Measurements from ENCODE around the gene PARP1. TPM values are rescaled to one million over a fixed set of nuclear protein-coding genes. Genes with fewer than 3 reads are reported as not detected.

PARP1 gene
- total RNA-seq, 1 donor from 2014 or later: 101 TPM

GRCh38 chr1:226450688-226451087, 42.8 kb upstream of the PARP1 start:
- H3K4me1 Mint-ChIP-seq: peaks cover 14% of the 10 kb centered on the region
- no peak for DNase-seq (ENCODE audit: low spot score in 2 of 2, unreplicated experiment in 2 of 2)
- no peak overlapping the region for H3K4me3 Mint-ChIP-seq
- no peak overlapping the region for H3K27ac Mint-ChIP-seq
- no peaks in the 10 kb centered on the region for H3K9me3 Mint-ChIP-seq
- peaks cover 3% of the 10 kb centered on the region for H3K27me3 Mint-ChIP-seq (ENCODE audit: low read depth)
- H3K36me3 Mint-ChIP-seq: no peaks in the 10 kb centered on the region
- TF ChIP-seq, protein P1, sequence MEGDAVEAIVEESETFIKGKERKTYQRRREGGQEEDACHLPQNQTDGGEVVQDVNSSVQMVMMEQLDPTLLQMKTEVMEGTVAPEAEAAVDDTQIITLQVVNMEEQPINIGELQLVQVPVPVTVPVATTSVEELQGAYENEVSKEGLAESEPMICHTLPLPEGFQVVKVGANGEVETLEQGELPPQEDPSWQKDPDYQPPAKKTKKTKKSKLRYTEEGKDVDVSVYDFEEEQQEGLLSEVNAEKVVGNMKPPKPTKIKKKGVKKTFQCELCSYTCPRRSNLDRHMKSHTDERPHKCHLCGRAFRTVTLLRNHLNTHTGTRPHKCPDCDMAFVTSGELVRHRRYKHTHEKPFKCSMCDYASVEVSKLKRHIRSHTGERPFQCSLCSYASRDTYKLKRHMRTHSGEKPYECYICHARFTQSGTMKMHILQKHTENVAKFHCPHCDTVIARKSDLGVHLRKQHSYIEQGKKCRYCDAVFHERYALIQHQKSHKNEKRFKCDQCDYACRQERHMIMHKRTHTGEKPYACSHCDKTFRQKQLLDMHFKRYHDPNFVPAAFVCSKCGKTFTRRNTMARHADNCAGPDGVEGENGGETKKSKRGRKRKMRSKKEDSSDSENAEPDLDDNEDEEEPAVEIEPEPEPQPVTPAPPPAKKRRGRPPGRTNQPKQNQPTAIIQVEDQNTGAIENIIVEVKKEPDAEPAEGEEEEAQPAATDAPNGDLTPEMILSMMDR (IDR thresholded peaks at IDR 0.05; ENCODE audit: unreplicated experiment): no peak

GRCh38 chr1:226449823-226450222, 41.9 kb upstream of the PARP1 start:
- H3K27me3 Mint-ChIP-seq (ENCODE audit: low read depth): peaks cover 2% of the 10 kb centered on the region
- TF ChIP-seq, protein P1 (IDR thresholded peaks at IDR 0.05; ENCODE audit: unreplicated experiment): no peak
- no peaks in the 10 kb centered on the region for H3K9me3 Mint-ChIP-seq
- no peaks in the 10 kb centered on the region for H3K36me3 Mint-ChIP-seq
- no peak for DNase-seq (ENCODE audit: low spot score in 2 of 2, unreplicated experiment in 2 of 2)
- peaks cover 14% of the 10 kb centered on the region for H3K4me1 Mint-ChIP-seq
- H3K27ac Mint-ChIP-seq: no peak overlapping the region
- no peak overlapping the region for H3K4me3 Mint-ChIP-seq

- Mint-ChIP-seq H3K4me3 (no peak overlapping the region), H3K36me3 (no peaks in the 10 kb centered on the region), H3K9me3 (no peaks in the 10 kb centered on the region), H3K4me1 (peaks cover 4% of the 10 kb centered on the region), H3K27ac (no peak overlapping the region), H3K27me3 (ENCODE audit: low read depth) (peaks cover 14% of the 10 kb centered on the region)
- TF ChIP-seq, protein P1 (IDR thresholded peaks at IDR 0.05; ENCODE audit: unreplicated experiment): no peak
- DNase-seq (ENCODE audit: low spot score in 2 of 2, unreplicated experiment in 2 of 2): no peak
Observed at GRCh38 chr1:226447932-226448665, 40.2 kb upstream of the PARP1 start.

DNA sequence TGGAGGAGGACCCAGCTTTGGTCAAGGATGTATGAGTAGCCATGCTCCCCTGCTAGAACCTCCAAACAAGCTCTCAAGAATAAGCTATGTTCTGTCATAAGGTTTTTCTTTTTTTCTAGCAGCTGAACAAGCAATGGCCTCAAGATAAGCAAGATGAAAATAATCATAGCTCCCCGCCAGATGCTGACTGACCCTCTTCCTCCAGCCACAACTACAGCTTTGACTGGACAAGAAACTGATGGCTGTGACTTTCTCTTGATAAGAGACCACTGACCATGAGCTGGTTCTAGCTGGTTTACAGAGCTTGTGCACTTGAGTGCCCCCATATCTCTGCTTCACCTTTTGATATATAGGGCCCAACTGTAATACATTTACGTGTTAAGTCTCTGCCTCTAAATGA, 38.2 kb upstream of the PARP1 start:
- no peak for DNase-seq (ENCODE audit: low spot score in 2 of 2, unreplicated experiment in 2 of 2)
- H3K36me3 Mint-ChIP-seq: no peaks in the 10 kb centered on the region
- H3K27ac Mint-ChIP-seq: no peak overlapping the region
- no peaks in the 10 kb centered on the region for H3K4me1 Mint-ChIP-seq
- H3K4me3 Mint-ChIP-seq: no peak overlapping the region
- peaks cover 14% of the 10 kb centered on the region for H3K27me3 Mint-ChIP-seq (ENCODE audit: low read depth)
- no peaks in the 10 kb centered on the region for H3K9me3 Mint-ChIP-seq
- TF ChIP-seq, protein P1 (IDR thresholded peaks at IDR 0.05; ENCODE audit: unreplicated experiment): no peak

- TF ChIP-seq, protein P1 (IDR thresholded peaks at IDR 0.05; ENCODE audit: unreplicated experiment): no peak
- Mint-ChIP-seq H3K27me3 (ENCODE audit: low read depth) (peaks cover 22% of the 10 kb centered on the region), H3K4me1 (no peaks in the 10 kb centered on the region), H3K9me3 (peaks cover 6% of the 10 kb centered on the region), H3K36me3 (no peaks in the 10 kb centered on the region), H3K27ac (no peak overlapping the region), H3K4me3 (no peak overlapping the region)
- DNase-seq (ENCODE audit: low spot score in 2 of 2, unreplicated experiment in 2 of 2): no peak
Observed at GRCh38 chr1:226444901-226445300, 37.0 kb upstream of the PARP1 start.
